K562 (cell line): ENCODE data around the gene DNER. TPM values are rescaled to one million over a fixed set of nuclear protein-coding genes. Genes with fewer than 3 reads are reported as not detected.
A peak's percentile ranks its signal among the peaks of the same experiment; 100 is the strongest.

Experiments used
- ATF7 ChIP-seq: fragments of 450-650 bp; IDR thresholded peaks from 2 replicates; pipeline ENCODE4 v1.7.1; 2014; ENCODE audit warnings: mild to moderate bottlenecking, moderate library complexity
- BACH1 ChIP-seq: fragments of 200-800 bp; sonication (Bioruptor generic); IDR thresholded peaks from 2 replicates; pipeline ENCODE4 v1.6.1; 2016; ENCODE audit warnings: missing genetic modification characterization, missing compliant biosample characterization
- CC2D1A ChIP-seq: fragments of 450-650 bp; IDR thresholded peaks from 2 replicates; pipeline ENCODE4 v1.6.1; 2017; ENCODE audit warnings: mild to moderate bottlenecking
- FOSL1 ChIP-seq: fragments of 200-800 bp; sonication (Bioruptor generic); conservative IDR thresholded peaks from 2 replicates; pipeline ENCODE4 v1.6.1; 2016; ENCODE audit warnings: missing genetic modification characterization, missing compliant biosample characterization
- FOXM1 ChIP-seq, 2 experiments: fragments of 450-650 bp in 1 of 2; sonication (generic) in 1 of 2; formaldehyde crosslinking in 1 of 2; IDR thresholded peaks; 2 replicates each; pipeline versions ENCODE4 v1.6.1 to v1.9.0; 2017 to 2022; ENCODE audit warnings: low read depth in 2 of 2, mild to moderate bottlenecking in 2 of 2, missing genetic modification reagents in 1 of 2, moderate library complexity in 1 of 2
- GABPB1 ChIP-seq: sonication (generic); formaldehyde crosslinking; IDR thresholded peaks from 2 replicates; pipeline ENCODE4 v1.8.0; 2022; ENCODE audit warnings: mild to moderate bottlenecking, missing genetic modification reagents
- GTF2A2 ChIP-seq: IDR thresholded peaks from 2 replicates; pipeline ENCODE4 v1.6.1; 2016; ENCODE audit warnings: mild to moderate bottlenecking, missing genetic modification characterization, missing compliant biosample characterization
- JUND ChIP-seq, 2 experiments: IDR thresholded peaks; 2 replicates in 1 of 2; 3 replicates in 1 of 2; pipeline ENCODE4 v1.6.1; 2011; ENCODE audit warnings: borderline replicate concordance in 2 of 2, low read depth in 2 of 2, low read length in 2 of 2, improper control_type of control experiment in 1 of 2, missing biosample characterization in 1 of 2, missing genetic modification characterization in 1 of 2, missing genetic modification reagents in 1 of 2
- KLF6 ChIP-seq: fragments of 250-450 bp; sonication (Bioruptor Pico); IDR thresholded peaks from 2 replicates; pipeline ENCODE4 v1.4.0; 2020; ENCODE audit warnings: mild to moderate bottlenecking, moderate library complexity, borderline replicate concordance
- NFIX ChIP-seq: fragments of 250-450 bp; sonication (Bioruptor Pico); IDR thresholded peaks from 2 replicates; pipeline ENCODE4 v1.4.0; 2020; ENCODE audit warnings: low read depth, mild to moderate bottlenecking, moderate library complexity
- RBM34 ChIP-seq: fragments of 200-400 bp; formaldehyde crosslinking; IDR thresholded peaks from 2 replicates; pipeline ENCODE4 v1.6.1; 2018; ENCODE audit warnings: low read length, borderline replicate concordance; ENCODE audit not compliant: insufficient read depth
- SMARCE1 ChIP-seq: fragments of 450-650 bp; IDR thresholded peaks from 2 replicates; pipeline ENCODE4 v1.7.1; 2016; ENCODE audit warnings: mild to moderate bottlenecking
- ZBTB7A ChIP-seq: IDR thresholded peaks from 2 replicates; pipeline ENCODE4 v1.6.1; 2011; ENCODE audit warnings: low read depth, mild to moderate bottlenecking, low read length, moderate library complexity, borderline replicate concordance; ENCODE audit not compliant: control insufficient read depth
- ZC3H4 ChIP-seq: sonication (generic); formaldehyde crosslinking; IDR thresholded peaks from 2 replicates; pipeline ENCODE4 v1.9.0; 2021; ENCODE audit warnings: missing genetic modification reagents, borderline replicate concordance
- ZNF184 ChIP-seq: sonication (generic); formaldehyde crosslinking; IDR thresholded peaks from 2 replicates; pipeline ENCODE4 v1.5.0; 2020; ENCODE audit warnings: missing genetic modification reagents
- ZNF263 ChIP-seq: sonication (generic); formaldehyde crosslinking; IDR thresholded peaks from 2 replicates; pipeline ENCODE4 v1.8.0; 2022; ENCODE audit warnings: mild to moderate bottlenecking, missing genetic modification reagents, borderline replicate concordance
- ZNF398 ChIP-seq: fragments of 250-450 bp; sonication (Bioruptor Pico); IDR thresholded peaks from 2 replicates; pipeline ENCODE4 v1.8.0; 2021; ENCODE audit warnings: moderate library complexity, mild to moderate bottlenecking, inconsistent platforms
- polyA plus RNA-seq, 8 experiments: library from polyadenylated mRNA; depleted of rRNA in 4 of 8; stranded (reverse) in 5 of 8; unstranded in 3 of 8; fragments of >200 nt; fragmentation: Nextera tagmentation in 2 of 8; fragmentation: Illumina TruSeq in 1 of 8; extraction: Ambion mirVana in 2 of 8; extraction: Trizol in 1 of 8; gene quantifications; 2 replicates each; pipeline versions ENCODE4 v1.2.1 to v1.2.3, GENCODE V29; 2011 to 2014; ENCODE audit warnings: inconsistent platforms in 1 of 8, missing spikeins in 1 of 8
- total RNA-seq, 7 experiments: library from RNA; depleted of rRNA in 6 of 7; stranded (reverse); fragments of >200 nt in 6 of 7; fragmentation: Illumina TruSeq in 2 of 7; extraction: Trizol in 2 of 7; gene quantifications; 2 replicates each; pipeline versions ENCODE4 v1.2.1 to v1.2.3, GENCODE V29; 2011 to 2021; ENCODE audit warnings: low replicate concordance in 1 of 7
- TF ChIP-seq, protein P1 (sequence below): sonication (generic); formaldehyde crosslinking; IDR thresholded peaks from 2 replicates; pipeline ENCODE4 v1.8.1; 2023; ENCODE audit warnings: mild to moderate bottlenecking, missing genetic modification reagents, moderate library complexity

DNER gene
- total and polyA plus RNA-seq, 9 of the 15 experiments (the other 6 are each of a cell fraction or from before 2014, with no cell fraction given) = not detected

GRCh38 chr2:229719926-229720647, 5.7 kb upstream of the DNER start (continued):
- no peak for TF ChIP-seq ZNF263
- no peak for TF ChIP-seq NFIX (CRISPR knock-in tag)
- TF ChIP-seq ZBTB7A = no peak
- TF ChIP-seq FOSL1 (tag) = peak; percentile 91
- peak; percentile 22; the same call in 1 of the 2 replicates for TF ChIP-seq ATF7
- no peak for TF ChIP-seq KLF6 (CRISPR knock-in tag)
- no peak for TF ChIP-seq GTF2A2 (tag)
- TF ChIP-seq ZC3H4 = no peak
- peak; percentile 71 for TF ChIP-seq SMARCE1
- no peak for TF ChIP-seq FOXM1 (IDR thresholded peaks at IDR 0.05; ENCODE audit: low read depth)
- TF ChIP-seq FOXM1 (CRISPR knock-in tag; IDR thresholded peaks at IDR 0.05; ENCODE audit: low read depth) = no peak
- no peak for TF ChIP-seq ZNF184 (CRISPR knock-in tag)
- TF ChIP-seq RBM34 = no peak
- TF ChIP-seq CC2D1A = no peak
- no peak for TF ChIP-seq BACH1 (tag)
- no peak for TF ChIP-seq ZNF398 (CRISPR knock-in tag)
- TF ChIP-seq GABPB1 (CRISPR knock-in tag) = no peak
- TF ChIP-seq, protein P1, sequence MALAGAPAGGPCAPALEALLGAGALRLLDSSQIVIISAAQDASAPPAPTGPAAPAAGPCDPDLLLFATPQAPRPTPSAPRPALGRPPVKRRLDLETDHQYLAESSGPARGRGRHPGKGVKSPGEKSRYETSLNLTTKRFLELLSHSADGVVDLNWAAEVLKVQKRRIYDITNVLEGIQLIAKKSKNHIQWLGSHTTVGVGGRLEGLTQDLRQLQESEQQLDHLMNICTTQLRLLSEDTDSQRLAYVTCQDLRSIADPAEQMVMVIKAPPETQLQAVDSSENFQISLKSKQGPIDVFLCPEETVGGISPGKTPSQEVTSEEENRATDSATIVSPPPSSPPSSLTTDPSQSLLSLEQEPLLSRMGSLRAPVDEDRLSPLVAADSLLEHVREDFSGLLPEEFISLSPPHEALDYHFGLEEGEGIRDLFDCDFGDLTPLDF = no peak
- peak; percentile 97 for TF ChIP-seq JUND (IDR thresholded peaks at IDR 0.05; ENCODE audit: borderline replicate concordance, low read depth, low read length)
- peak; percentile 92 for TF ChIP-seq JUND (tag; IDR thresholded peaks at IDR 0.05; ENCODE audit: borderline replicate concordance, low read depth, low read length)
